Neural progenitor cell (in vitro differentiated cells): ENCODE data around the gene AP1G1. TPM values are rescaled to one million over a fixed set of nuclear protein-coding genes. Genes with fewer than 3 reads are reported as not detected.
"Not testable (repeated sequence)": the region's sequence is repeated elsewhere in the genome, so short reads cannot be mapped to it uniquely, and the experiment has no call there.

ENCODE experiments used
- DNase-seq: peaks from one replicate; pipeline ENCODE4 v3.0.0-alpha.2; 2016; ENCODE audit warnings: low spot score
- H2AFZ ChIP-seq: fragments of 200-600 bp; sonication (generic); replicated peaks from 2 replicates; pipeline ENCODE4 v1.6.1; 2016; ENCODE audit warnings: antibody characterized with exemption
- H3F3A ChIP-seq: fragments of 200-600 bp; sonication (generic); 2 replicates; pipeline ENCODE4 v1.6.1; 2016; ENCODE audit warnings: antibody characterized with exemption, low read depth
- H3K27ac ChIP-seq: fragments of 200-600 bp; sonication (generic); 2 replicates; pipeline ENCODE4 v1.5.1; 2016; ENCODE audit warnings: mild to moderate bottlenecking
- H3K27me3 ChIP-seq: fragments of 200-600 bp; sonication (generic); 2 replicates; pipeline ENCODE4 v1.6.1; 2016; ENCODE audit warnings: mild to moderate bottlenecking, moderate library complexity
- H3K36me3 ChIP-seq: fragments of 200-600 bp; sonication (generic); 2 replicates; pipeline ENCODE4 v1.5.1; 2016
- H3K4me1 ChIP-seq: fragments of 200-600 bp; sonication (generic); 2 replicates; pipeline ENCODE4 v1.6.1; 2016; ENCODE audit warnings: mixed run types
- H3K4me2 ChIP-seq: fragments of 200-600 bp; sonication (generic); 2 replicates; pipeline ENCODE4 v1.6.1; 2016
- H3K4me3 ChIP-seq: fragments of 200-600 bp; sonication (generic); 2 replicates; pipeline ENCODE4 v1.5.1; 2016
- H3K79me2 ChIP-seq: fragments of 200-600 bp; sonication (generic); 2 replicates; pipeline ENCODE4 v1.6.1; 2016; ENCODE audit warnings: low read depth
- H3K9ac ChIP-seq: fragments of 200-600 bp; sonication (generic); 2 replicates; pipeline ENCODE4 v1.6.1; 2016
- H3K9me3 ChIP-seq: fragments of 200-600 bp; sonication (generic); 2 replicates; pipeline ENCODE4 v1.5.1; 2016; ENCODE audit warnings: low read depth
- H4K20me1 ChIP-seq: fragments of 200-600 bp; sonication (generic); 2 replicates; pipeline ENCODE4 v1.6.1; 2016; ENCODE audit warnings: low read depth
- H3K27ac Mint-ChIP-seq: 3 replicates; pipeline ENCODE4 v1.8.0; 2021; ENCODE audit warnings: mixed read lengths
- H3K27me3 Mint-ChIP-seq: 2 replicates; pipeline ENCODE4 v1.8.0; 2022; ENCODE audit warnings: low read depth, mild to moderate bottlenecking, inconsistent platforms, moderate library complexity, mixed read lengths; ENCODE audit not compliant: insufficient read depth
- H3K36me3 Mint-ChIP-seq: 3 replicates; pipeline ENCODE4 v1.8.0; 2021; ENCODE audit warnings: mixed read lengths
- H3K4me1 Mint-ChIP-seq: 3 replicates; pipeline ENCODE4 v1.8.0; 2021; ENCODE audit warnings: mixed read lengths
- H3K4me3 Mint-ChIP-seq: 3 replicates; pipeline ENCODE4 v1.8.0; 2021; ENCODE audit warnings: mild to moderate bottlenecking, moderate library complexity, mixed read lengths
- H3K9me3 Mint-ChIP-seq: 3 replicates; pipeline ENCODE4 v1.8.0; 2020; ENCODE audit warnings: mixed read lengths
- EZH2 ChIP-seq: fragments of 200-600 bp; sonication (generic); IDR thresholded peaks from 2 replicates; pipeline ENCODE4 v1.6.1; 2017; ENCODE audit warnings: antibody characterized with exemption, mild to moderate bottlenecking, moderate library complexity
- EZH2phosphoT487 ChIP-seq: fragments of 200-600 bp; sonication (generic); IDR thresholded peaks from 2 replicates; pipeline ENCODE4 v1.6.1; 2017; ENCODE audit warnings: antibody characterized with exemption
- total RNA-seq: library from RNA; depleted of rRNA; stranded (reverse); fragments of >200 nt; gene quantifications from 2 replicates; pipeline ENCODE4 v1.2.3, GENCODE V29; 2015; ENCODE audit warnings: low replicate concordance
- TF ChIP-seq, protein P1 (sequence below): fragments of 200-600 bp; sonication (generic); IDR thresholded peaks from 2 replicates; pipeline ENCODE4 v1.5.1; 2017; ENCODE audit warnings: antibody characterized with exemption, mild to moderate bottlenecking

Gene AP1G1
- total RNA-seq, 1 donor from 2014 or later = 72.6 TPM

DNA sequence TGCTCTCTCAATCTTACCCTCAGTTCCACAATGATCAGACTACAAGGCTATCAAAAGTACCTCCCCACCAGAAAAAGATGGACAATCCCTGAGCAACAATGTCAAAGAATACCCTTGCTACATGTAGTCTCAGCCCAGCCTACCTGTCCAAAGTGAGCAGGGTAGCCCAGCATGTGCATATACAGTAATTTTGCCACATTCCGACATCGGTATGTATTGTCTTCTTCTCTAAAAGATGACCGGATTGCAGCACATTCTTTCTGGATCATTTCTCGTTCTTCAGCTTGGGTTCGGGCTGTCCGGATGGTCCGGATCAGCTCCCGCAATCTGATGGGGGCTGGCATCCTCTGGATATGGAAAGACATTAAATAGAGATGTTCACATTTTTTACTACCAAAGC is 19.5 kb downstream of the AP1G1 start:
- no peak overlapping the region for H3K9ac ChIP-seq
- H3K9me3 Mint-ChIP-seq = no peaks in the 10 kb centered on the region
- peaks cover 15% of the 10 kb centered on the region for H3K36me3 ChIP-seq
- no peaks in the 10 kb centered on the region for H3K4me1 Mint-ChIP-seq
- H3F3A ChIP-seq = no peaks in the 10 kb centered on the region
- H3K27me3 Mint-ChIP-seq = no peaks in the 10 kb centered on the region
- H3K4me1 ChIP-seq = no peaks in the 10 kb centered on the region
- no peaks in the 10 kb centered on the region for H3K27me3 ChIP-seq
- H3K27ac ChIP-seq = no peak overlapping the region
- DNase-seq = no peak
- H3K4me2 ChIP-seq = no peak overlapping the region
- peaks cover 16% of the 10 kb centered on the region for H3K36me3 Mint-ChIP-seq
- peaks cover 31% of the 10 kb centered on the region for H4K20me1 ChIP-seq
- TF ChIP-seq EZH2phosphoT487 = no peak
- no peak for TF ChIP-seq EZH2
- TF ChIP-seq, protein P1, sequence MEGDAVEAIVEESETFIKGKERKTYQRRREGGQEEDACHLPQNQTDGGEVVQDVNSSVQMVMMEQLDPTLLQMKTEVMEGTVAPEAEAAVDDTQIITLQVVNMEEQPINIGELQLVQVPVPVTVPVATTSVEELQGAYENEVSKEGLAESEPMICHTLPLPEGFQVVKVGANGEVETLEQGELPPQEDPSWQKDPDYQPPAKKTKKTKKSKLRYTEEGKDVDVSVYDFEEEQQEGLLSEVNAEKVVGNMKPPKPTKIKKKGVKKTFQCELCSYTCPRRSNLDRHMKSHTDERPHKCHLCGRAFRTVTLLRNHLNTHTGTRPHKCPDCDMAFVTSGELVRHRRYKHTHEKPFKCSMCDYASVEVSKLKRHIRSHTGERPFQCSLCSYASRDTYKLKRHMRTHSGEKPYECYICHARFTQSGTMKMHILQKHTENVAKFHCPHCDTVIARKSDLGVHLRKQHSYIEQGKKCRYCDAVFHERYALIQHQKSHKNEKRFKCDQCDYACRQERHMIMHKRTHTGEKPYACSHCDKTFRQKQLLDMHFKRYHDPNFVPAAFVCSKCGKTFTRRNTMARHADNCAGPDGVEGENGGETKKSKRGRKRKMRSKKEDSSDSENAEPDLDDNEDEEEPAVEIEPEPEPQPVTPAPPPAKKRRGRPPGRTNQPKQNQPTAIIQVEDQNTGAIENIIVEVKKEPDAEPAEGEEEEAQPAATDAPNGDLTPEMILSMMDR = no peak
- H3K79me2 ChIP-seq = peaks cover 88% of the 10 kb centered on the region
- H3K4me3 ChIP-seq = no peak overlapping the region
- H2AFZ ChIP-seq = no peak overlapping the region
- H3K4me3 Mint-ChIP-seq = no peak overlapping the region
- no peaks in the 10 kb centered on the region for H3K9me3 ChIP-seq
- no peak overlapping the region for H3K27ac Mint-ChIP-seq

DNA sequence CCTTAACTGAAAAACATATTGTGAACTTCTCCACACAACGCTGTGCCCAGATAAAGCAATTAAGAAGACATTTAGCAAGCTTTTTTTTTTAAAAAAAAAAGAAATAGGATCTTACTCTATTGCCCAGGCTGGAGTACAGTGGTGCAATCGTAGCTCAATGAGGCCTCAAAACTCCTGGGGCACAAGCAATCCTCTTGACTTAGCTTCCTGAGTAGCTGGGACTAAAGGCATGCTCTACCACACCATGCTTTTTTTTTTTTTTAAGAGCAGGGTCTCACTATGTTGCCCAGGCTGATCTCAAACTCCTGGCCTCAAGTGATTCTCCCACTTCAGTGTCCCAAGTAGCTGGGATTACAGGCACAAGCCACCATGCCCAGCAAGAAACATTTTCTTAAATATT is 20.1 kb downstream of the AP1G1 start:
- no peak overlapping the region for H2AFZ ChIP-seq
- H3K36me3 ChIP-seq = peaks cover 15% of the 10 kb centered on the region
- no peak overlapping the region for H3K9ac ChIP-seq
- H3K4me2 ChIP-seq = no peak overlapping the region
- H3K27ac ChIP-seq = no peak overlapping the region
- no peaks in the 10 kb centered on the region for H3K9me3 Mint-ChIP-seq
- H3K36me3 Mint-ChIP-seq = peaks cover 16% of the 10 kb centered on the region
- peaks cover 26% of the 10 kb centered on the region for H4K20me1 ChIP-seq
- no peak for TF ChIP-seq EZH2
- TF ChIP-seq, protein P1 = no peak
- TF ChIP-seq EZH2phosphoT487 = no peak
- H3K27me3 Mint-ChIP-seq = no peaks in the 10 kb centered on the region
- no peaks in the 10 kb centered on the region for H3K27me3 ChIP-seq
- no peak overlapping the region for H3K4me3 ChIP-seq
- H3F3A ChIP-seq = no peaks in the 10 kb centered on the region
- H3K9me3 ChIP-seq = no peaks in the 10 kb centered on the region
- no peak for DNase-seq
- H3K4me3 Mint-ChIP-seq = no peak overlapping the region
- no peak overlapping the region for H3K27ac Mint-ChIP-seq
- H3K79me2 ChIP-seq = peaks cover 88% of the 10 kb centered on the region
- H3K4me1 ChIP-seq = no peaks in the 10 kb centered on the region
- no peaks in the 10 kb centered on the region for H3K4me1 Mint-ChIP-seq

DNA sequence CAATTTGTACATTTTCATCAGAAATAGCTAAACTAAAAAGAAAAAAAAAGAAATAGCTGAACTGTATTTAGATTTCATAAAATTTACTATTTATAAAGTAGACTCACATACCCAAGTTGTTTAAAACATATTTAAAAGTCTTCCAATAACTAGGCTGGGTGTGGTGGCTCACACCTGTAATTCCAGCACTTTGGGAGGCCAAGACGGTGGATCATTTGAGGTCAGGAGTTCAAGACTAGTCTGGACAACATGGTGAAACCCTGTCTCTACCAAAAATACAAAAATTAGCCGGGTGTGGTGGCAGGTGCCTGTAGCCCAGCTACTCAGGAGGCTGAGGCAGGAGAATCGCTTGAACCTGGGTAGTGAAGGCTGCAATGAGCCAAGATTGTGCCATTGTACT is 23.5 kb downstream of the AP1G1 start:
- peaks cover 84% of the 10 kb centered on the region for H3K79me2 ChIP-seq
- not testable (repeated sequence) for H3K4me2 ChIP-seq, H3K4me3 Mint-ChIP-seq, H3K9me3 Mint-ChIP-seq, H3F3A ChIP-seq, H3K9me3 ChIP-seq, H3K27me3 Mint-ChIP-seq, H3K27ac Mint-ChIP-seq, H3K4me1 ChIP-seq, H3K4me1 Mint-ChIP-seq, H3K9ac ChIP-seq, H3K27ac ChIP-seq, DNase-seq, H3K4me3 ChIP-seq, H2AFZ ChIP-seq, H3K27me3 ChIP-seq
- H3K36me3 Mint-ChIP-seq = peaks cover 14% of the 10 kb centered on the region
- H3K36me3 ChIP-seq = peaks cover 15% of the 10 kb centered on the region
- H4K20me1 ChIP-seq = peaks cover 18% of the 10 kb centered on the region

DNA sequence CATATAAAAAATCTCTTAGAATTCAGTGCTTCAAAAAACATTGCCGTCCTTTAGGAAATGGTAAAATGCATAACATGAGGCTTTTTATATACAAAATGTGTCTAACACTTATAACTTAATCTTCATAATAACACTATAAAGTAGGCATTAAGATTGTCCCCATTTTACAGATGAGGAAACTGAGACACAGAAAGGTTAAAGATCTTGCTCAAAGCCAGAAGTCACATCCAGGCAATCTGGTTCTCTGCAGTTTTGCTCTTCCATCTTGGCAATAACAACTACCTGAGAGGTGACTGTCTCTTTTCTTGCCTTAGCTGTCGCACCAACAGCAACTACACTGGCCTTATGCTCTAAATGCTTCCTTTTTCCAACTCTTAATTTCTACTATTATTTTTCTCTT is 24.5 kb downstream of the AP1G1 start:
- H3K79me2 ChIP-seq = peaks cover 78% of the 10 kb centered on the region

More for the DNA sequence above, 24.5 kb downstream of the AP1G1 start:
- Histone ChIP-seq H3K4me2 (no peak overlapping the region), H3K27me3 (no peaks in the 10 kb centered on the region), H4K20me1 (peaks cover 11% of the 10 kb centered on the region), H3K9ac (no peak overlapping the region), H3F3A (no peaks in the 10 kb centered on the region), H3K9me3 (no peaks in the 10 kb centered on the region), H3K4me3 (no peak overlapping the region), H3K4me1 (no peaks in the 10 kb centered on the region), H3K36me3 (peaks cover 15% of the 10 kb centered on the region), H2AFZ (no peak overlapping the region), H3K27ac (no peak overlapping the region)
- DNase-seq = no peak
- H3K9me3 Mint-ChIP-seq = no peaks in the 10 kb centered on the region
- H3K4me3 Mint-ChIP-seq = no peak overlapping the region
- no peak for TF ChIP-seq EZH2phosphoT487
- TF ChIP-seq, protein P1 = no peak
- H3K4me1 Mint-ChIP-seq = no peaks in the 10 kb centered on the region
- H3K36me3 Mint-ChIP-seq = peaks cover 10% of the 10 kb centered on the region
- H3K27ac Mint-ChIP-seq = no peak overlapping the region
- no peaks in the 10 kb centered on the region for H3K27me3 Mint-ChIP-seq
